ENCODE data around the gene GALNT18.

The GALNT18 gene

DNA sequence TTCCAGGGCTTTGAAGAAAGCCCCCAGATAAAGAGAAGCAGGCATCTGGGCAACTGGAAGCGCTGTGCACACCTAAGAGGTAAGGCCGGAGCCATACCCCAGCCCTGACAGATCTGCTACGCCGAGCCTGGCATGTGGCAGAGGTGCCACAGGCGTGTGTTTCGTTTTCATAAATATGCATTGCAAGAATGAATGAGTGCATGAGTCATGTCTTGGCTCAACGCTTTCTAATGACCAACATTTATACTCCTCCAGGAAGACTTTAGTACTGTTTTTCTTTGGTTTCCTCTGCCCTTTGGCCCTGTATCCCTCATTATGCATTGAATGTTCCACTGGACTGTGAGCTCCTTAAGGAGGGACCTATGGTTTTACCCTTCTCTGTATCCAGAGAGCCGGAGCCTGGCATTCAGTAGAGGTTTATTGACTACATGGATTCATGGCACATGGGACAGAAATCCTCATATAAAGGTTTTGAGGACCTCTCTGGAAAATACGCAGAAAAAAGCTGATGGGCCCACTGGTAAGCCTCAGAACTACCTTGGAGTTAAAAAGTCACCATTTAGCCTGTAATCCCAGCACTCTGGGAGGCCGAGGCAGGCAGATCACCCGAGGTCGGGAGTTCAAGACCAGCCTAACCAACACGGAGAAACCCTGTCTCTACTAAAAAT, 229.9 kb downstream of the GALNT18 start:
- in situ Hi-C loops (cut with MboI; ENCODE audit: low sequenced_read_pairs) = no loop called here

GRCh38 chr11:11391169-11391568, 230.6 kb downstream of the GALNT18 start:
- in situ Hi-C loops (cut with MboI; ENCODE audit: low sequenced_read_pairs) = no loop called here

DNA sequence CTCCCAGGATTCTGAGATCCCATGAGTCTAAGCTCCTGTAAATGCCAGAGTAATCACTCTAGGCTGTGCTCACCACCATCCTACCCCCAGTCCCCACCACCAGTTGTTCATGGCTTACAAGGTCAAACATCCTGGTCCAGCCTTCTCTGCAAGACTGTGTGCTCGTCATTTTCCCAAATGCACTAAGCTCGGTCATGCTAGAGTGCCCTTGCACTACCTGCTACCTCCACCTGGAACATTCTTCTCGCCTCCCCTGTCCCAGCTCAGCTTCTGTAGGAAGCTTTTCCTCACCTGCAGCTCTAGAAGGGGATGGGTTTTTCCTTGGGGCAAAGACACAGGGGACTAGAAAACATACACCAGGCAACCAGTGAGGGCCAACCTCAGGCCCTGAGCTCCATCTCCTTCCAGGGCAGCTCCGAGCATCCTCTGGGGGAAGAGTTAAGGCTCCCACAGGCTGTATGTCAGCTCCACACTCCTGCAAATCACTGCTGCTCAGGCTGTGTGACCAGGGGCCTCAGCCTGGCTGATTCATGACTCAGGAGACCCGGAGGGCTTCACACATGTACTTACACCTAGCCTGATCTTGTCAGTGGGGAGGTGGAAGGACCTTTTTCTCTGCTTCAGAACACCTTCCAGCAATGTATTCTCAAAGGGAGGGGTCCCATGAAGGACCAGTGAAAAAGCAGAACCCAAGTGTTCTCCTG, 231.6 kb downstream of the GALNT18 start:
- in situ Hi-C loops (cut with MboI; ENCODE audit: low sequenced_read_pairs) = no loop called here

DNA sequence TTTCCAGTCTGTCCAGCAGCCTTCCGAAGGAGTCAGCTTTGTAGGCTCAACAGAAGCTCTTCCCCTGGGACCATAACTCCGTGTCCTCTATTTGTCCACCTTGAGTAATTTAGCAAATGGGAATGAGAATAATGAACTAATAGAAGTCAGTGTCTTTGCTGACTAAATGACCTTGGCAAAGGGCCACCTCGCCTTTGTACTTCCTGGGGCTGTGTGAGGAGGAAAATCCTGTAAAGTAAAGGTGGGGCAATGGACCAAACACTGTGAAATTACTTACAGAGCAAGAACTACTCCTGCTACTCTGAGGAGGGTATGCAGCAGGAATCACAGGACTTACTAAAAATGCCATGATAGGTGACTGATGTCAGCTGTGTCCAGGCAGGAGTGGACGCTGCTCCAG, 232.6 kb downstream of the GALNT18 start:
- in situ Hi-C loops (cut with MboI; ENCODE audit: low sequenced_read_pairs) = no loop called here

GRCh38 chr11:11387622-11388305, 234.0 kb downstream of the GALNT18 start:
- in situ Hi-C loops (cut with MboI; ENCODE audit: low sequenced_read_pairs) = no loop called here

- in situ Hi-C loops (cut with MboI; ENCODE audit: low sequenced_read_pairs) = no loop called here
These were observed 234.6 kb downstream of the GALNT18 start for GRCh38 chr11:11387207-11387606.

GRCh38 chr11:11384829-11385228, 237.0 kb downstream of the GALNT18 start:
- in situ Hi-C loops (cut with MboI; ENCODE audit: low sequenced_read_pairs) = no loop called here

DNA sequence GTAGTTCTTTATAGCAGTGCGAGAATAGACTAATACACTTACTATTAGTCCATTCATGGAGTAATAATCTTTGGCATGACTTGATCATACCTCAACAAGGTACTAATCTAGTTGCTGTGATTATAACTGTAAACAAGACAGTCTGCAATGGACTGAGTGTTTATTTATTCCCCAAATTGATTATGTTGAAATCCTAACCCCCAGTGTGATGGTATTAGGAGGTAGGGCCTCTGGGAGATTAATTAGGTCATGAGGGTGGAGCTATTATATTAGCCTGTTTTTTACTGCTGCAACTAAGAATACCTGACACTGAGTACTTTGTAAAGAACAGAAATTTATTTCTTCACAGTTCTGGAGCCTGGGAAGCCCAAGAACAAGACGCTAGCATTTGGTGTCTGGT, 237.8 kb downstream of the GALNT18 start:
- in situ Hi-C loops (cut with MboI; ENCODE audit: low sequenced_read_pairs) = no loop called here

GRCh38 chr11:11382858-11383532, 238.8 kb downstream of the GALNT18 start:
- in situ Hi-C loops (cut with MboI; ENCODE audit: low sequenced_read_pairs) = no loop called here

- in situ Hi-C loops (cut with MboI; ENCODE audit: low sequenced_read_pairs) = no loop called here
These were observed 240.2 kb downstream of the GALNT18 start for GRCh38 chr11:11381471-11382105.

GRCh38 chr11:11380883-11381282, 240.9 kb downstream of the GALNT18 start:
- in situ Hi-C loops (cut with MboI; ENCODE audit: low sequenced_read_pairs) = no loop called here

DNA sequence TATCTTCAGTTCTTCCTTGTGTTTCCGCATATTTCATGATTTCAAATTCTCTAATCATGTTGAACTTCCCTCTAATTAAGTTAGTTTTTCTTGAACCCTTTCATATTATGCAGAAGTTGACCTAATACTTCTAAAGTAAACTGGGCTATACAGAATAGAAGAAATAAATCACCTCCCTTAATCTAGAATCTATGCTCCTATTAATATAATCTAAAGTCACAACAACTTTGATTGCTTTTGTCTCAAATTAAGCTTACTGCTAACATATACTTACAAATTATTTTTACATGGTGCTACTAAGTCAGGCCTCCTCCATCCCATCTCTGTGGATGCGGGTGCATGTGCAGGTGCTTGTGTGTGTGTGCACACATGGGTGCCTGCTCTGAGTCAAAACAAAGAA, 241.5 kb downstream of the GALNT18 start:
- in situ Hi-C loops (cut with MboI; ENCODE audit: low sequenced_read_pairs) = no loop called here

DNA sequence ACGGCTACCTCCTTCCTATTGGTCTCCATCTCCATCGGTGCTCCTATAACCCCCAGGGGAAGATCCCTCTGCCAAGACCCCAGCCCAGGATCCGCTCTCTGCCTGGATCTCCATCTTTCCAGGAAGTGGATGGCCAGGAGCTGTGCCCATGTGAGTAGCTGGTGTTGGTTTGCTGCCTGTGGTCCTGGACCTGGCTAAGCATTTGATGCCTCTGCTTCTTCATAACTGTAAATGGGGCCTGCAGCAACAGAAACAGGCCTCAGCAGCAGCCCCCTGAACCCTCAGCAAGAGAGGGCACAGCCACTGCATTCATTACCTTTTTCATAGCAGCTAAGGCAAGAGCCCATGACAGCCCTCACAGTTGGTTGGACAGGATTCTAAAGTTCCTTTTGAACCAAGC, 242.1 kb downstream of the GALNT18 start:
- in situ Hi-C loops (cut with MboI; ENCODE audit: low sequenced_read_pairs) = no loop called here

- in situ Hi-C loops (cut with MboI; ENCODE audit: low sequenced_read_pairs) = no loop called here
These were observed 243.4 kb downstream of the GALNT18 start for GRCh38 chr11:11378184-11378940.

- in situ Hi-C loops (cut with MboI; ENCODE audit: low sequenced_read_pairs) = no loop called here
These were observed 247.3 kb downstream of the GALNT18 start for GRCh38 chr11:11374358-11375148.

DNA sequence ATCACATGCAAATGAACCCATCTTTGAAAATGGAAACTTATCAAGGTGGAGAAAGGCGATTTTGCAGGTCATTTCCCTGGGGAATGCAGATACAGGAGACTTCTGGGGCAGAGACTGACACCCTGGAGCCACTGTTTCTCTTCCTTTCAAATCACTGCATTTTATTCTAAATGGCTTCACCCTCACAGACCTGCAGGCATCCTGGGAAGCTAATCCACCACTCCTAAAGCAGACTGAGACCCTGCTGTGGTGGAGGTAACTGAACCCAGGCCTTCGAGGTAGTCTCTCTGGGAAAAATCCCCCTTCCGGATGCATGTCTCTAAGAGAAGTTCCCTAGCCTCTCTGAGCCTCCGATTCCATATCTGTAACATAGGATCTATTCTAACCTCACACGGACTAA, 247.9 kb downstream of the GALNT18 start:
- in situ Hi-C loops (cut with MboI; ENCODE audit: low sequenced_read_pairs) = no loop called here

DNA sequence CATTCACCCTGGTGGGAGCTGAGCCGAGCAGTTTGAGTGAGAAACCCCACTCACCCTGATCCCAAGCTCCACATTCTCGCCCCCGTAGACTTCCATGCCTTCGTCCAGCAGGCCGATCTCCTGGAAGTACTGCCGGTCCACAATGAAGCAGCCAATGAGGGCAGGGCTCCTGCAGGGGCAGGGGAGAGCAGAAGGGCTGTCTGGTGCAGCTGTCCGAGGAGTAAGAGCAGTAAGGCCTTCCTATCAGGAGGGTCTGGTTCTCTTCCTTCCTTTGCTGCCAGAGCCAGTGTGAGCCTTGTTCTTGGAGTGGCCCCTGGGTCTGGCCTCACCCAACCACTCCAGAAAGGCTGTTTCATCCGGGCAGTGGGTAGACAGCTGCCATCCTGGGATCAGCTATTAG, 249.3 kb downstream of the GALNT18 start:
- in situ Hi-C loops (cut with MboI; ENCODE audit: low sequenced_read_pairs) = no loop called here

DNA sequence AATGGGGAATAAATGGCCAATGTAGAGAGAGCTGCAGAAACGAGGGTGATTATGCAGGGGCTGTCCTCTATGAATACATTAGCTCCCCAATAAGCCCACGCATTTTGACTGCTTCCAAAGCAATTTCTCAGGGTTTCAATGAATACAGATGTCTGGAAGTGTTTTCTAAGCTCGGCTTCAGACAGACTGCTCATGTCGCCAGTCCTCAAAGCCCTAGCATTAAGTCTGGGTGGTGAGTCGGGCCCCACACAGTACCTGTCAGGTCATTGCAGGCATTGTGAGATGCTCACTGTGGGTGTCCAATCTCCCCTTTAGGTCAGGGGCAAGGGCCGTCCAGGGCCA, 250.9 kb downstream of the GALNT18 start:
- in situ Hi-C loops (cut with MboI; ENCODE audit: low sequenced_read_pairs) = no loop called here

- in situ Hi-C loops (cut with MboI; ENCODE audit: low sequenced_read_pairs) = no loop called here
These were observed 251.4 kb downstream of the GALNT18 start for GRCh38 chr11:11370255-11370961.
